ENCODE measurements around the gene RAPGEF1.

GRCh38 chr9:131663288-131663687 lies 76.6 kb downstream of the RAPGEF1 start:
- no peak for TF ChIP-seq CTCF (IDR thresholded peaks at IDR 0.05 in 8 of 11, conservative IDR thresholded peaks at IDR 0.05 in 3 of 11)
- no peak for TF ChIP-seq POLR2A (IDR thresholded peaks at IDR 0.05)
- TF ChIP-seq POLR2AphosphoS5 (IDR thresholded peaks at IDR 0.05): no peak

All from spleen (tissue), 7 donors.